Activated T-cell treated with anti-CD3 and anti-CD28 coated beads for 1 hour (primary cell): ENCODE measurements around the gene TLK1.
"Not testable (repeated sequence)": the region's sequence is repeated elsewhere in the genome, so short reads cannot be mapped to it uniquely, and the experiment has no call there.

ENCODE experiments used
- DNase-seq: peaks from one replicate; pipeline ENCODE4 v3.0.0-alpha.2; 2020; ENCODE audit warnings: low read depth

Gene TLK1

DNA sequence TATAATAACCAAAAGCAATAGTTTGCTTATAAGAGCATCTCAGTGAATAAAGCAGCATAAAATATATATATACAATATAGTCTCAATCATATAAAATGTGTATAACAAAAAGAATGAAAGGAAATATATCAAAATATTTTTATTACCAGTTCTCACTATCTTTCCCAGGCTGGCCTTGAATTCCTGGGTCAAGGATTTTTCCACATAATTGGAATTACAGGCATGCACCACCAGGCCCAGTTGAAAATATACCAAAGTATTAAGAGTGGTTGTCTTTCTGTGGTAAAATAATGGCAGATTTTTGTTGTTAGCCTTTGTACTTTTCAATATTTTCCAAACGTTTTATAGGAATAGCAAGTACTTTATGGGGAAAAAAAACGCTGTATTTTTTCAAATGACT lies 8.6 kb upstream of the TLK1 start:
- DNase-seq = no peak

DNA sequence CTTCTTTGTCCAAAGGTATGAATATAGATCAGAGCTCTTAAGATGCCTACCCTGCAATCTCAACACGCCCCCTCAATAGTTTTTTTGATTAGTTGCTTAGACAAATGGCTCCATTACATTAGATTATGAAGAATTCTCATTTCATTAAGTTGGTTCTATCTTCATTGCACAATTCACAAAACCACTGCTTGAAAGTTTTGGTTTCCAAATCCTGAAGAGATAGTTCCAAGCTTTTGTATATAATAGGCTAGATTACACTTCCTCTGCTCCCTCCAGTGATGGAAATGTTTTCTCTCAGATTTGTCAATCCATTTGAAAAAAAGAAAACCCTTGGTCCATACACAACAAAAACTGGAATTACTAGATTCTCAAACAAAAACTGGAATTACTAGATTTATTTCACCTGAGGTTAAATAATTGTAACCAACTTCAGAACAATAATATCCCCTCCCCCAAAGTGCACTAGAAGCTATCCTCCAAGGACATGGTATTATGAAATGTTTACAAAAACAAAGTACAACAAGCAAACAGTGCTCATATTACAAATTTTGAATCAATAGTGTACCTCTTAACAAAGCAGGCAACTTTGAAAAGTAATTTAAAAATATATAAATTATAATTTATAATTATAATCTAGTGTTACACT lies 6.8 kb upstream of the TLK1 start:
- DNase-seq = no peak

DNA sequence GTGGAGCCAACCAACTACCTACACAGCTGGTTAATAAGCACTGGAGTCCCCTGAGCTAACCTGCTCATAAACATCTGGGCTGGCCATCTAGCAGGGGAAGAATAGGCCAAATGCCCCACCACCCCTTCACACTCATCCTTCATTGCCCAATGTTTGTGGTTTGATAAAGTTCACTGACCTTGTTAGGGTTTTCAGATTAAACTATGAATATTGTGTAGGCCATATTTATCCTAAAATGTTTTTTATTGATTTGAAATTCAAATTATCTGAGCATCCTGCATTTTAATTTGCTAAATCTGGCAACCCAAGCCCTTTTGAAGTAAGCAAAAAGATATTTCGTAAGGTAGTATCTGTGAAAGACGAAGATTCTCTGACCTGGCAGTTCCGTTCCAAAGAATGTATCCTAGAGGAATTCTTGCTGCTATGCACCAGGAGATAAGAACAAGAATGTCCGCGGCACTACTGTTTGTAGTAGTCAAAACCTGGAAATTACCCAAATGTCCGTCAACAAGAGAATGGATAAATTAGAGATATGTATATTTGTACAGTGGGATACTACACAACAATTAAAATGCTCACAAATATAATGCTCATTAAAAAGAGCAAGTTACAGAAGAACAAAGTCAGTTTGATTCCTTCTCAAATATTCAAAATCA lies 5.8 kb upstream of the TLK1 start:
- no peak for DNase-seq

DNA sequence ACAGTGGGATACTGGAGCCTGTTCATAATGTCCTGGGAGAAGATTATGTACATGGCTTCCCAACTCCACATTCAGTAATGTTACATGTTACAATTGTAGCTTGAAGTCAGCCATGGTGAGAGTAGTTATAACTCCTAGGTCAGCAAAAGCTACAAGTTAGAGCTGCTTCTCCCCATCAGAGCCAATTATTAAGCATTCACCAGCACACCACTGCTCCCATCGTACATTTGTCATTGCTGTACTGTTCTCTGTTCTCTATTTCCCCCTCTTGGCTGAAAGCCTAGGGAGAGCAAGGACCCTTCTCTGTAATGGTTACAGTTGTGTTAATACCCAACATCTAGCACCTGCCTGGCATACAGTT lies 5.3 kb upstream of the TLK1 start:
- no peak for DNase-seq

DNA sequence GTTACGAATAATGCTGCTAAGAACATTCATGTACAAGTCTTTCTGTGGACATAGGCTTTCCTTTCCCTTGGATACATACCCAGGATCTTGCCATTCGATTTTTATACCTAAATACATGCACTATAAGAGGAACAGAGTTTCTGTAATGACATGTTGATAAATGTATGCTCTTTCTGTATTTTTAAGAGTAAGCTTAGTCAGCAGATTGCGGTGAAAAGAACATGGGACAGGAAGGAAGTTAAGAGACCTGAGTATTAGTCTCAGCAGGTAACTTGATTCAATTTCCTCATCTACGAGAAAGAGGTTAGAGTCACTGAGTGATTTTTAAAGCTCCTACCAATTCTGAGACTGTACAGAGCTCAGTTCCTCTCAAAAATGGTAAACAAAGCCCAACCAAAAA lies 2.6 kb upstream of the TLK1 start:
- DNase-seq = no peak

DNA sequence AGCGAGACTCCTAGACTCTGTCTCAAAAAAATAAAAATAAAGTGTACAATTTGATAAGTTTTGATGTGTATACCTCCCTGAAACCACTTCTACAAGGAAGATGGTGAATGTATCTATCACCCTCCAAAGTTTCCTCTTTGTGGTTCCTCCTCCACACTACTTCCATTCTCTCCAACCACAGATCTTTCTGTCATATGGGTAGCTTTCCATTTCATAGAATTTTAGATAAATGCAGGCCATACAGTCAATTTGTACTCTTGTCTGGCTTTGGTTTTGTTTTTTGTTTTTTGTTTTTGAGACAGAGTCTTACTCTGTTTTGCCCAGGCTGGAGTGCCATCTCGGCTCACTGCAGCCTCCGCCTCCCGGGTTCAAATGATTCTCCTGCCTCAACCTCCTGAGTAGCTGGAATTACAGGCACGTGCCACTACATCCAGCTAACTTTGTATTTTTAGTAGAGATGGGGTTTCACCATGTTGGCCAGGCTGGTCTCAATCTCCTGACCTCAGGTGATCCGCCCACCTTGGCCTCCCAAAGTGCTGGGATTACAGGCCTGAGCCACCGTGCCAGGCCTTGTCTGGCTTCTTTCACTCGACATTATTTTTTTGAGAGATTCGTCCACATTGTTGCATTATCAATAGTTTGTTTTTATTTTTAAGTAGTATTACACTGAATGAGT lies 2.0 kb upstream of the TLK1 start:
- DNase-seq = not testable (repeated sequence)

DNA sequence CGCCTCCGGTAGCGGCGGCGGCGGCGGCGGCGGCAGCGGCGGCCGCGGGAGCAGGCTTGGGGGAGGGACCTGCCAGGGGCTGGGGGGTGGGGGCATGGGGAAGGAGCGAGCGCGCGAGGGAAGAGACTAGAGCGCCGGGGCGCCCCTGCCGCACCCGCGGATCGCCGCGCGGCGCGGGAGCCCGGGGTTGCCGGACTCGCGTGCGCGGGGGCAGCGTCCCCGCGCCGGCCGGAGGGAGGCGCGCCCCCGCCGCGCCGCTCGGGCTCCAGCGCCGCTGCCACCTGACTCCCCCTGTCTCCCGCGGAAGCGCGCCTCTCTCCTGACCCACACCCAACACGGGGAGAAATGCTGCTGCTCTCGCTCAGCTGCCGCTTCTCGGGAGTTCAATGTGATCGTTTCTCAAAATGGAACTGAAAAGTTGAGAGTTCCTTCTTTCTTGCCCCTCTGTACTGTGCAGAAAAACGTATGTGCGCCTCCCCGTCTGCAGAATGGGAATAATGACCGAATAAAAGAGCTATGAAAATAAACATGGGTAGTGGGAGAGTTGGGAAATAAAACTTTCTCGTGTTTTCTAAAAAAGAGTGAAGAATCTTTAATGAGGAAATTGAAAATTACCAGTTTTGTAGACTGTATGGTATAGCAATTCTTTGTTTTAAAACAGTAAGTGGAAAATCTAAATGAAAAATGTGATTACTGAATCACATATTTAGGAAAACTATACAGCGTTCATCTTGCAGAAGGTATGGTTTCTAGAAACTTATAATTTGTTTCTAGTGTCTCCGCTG lies 455 bp upstream of the TLK1 start:
- peak; percentile 39 for DNase-seq

DNA sequence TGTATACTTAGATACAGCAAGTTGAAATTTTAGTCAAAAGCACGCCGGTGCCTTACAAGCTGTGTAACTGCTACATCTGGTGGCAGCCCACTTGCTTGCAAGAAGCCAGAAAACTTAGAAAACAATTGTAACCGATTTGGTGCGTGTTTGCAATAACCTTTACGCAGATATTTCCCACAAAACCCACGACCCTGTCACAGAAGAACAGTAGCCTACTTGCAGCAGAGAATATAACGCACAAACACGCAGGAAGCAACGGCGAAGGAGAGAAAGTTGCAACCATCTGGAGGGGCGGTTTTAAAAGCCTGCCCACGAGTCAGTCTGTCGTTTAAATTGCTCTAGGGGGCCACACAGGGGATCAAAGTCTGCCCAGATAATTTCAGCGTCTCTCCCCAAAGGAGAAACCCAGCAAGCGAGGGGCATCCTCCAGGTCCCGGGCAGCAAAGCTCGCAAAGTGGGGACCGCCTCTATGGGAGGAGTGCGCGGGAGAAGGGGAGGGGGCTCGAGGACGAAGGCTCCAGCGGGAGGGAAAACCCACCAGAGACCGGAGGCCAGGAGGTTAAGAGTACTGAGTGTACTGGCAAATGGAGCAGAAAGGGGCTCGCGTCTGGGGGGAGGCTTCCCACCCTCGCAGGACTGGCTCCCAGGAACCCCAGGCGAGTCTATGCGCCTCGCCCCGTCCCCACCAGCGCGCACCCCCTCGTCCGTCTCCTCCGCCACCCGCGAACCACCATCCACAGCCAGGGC lies 1.1 kb downstream of the TLK1 start:
- DNase-seq = peak; percentile 25

DNA sequence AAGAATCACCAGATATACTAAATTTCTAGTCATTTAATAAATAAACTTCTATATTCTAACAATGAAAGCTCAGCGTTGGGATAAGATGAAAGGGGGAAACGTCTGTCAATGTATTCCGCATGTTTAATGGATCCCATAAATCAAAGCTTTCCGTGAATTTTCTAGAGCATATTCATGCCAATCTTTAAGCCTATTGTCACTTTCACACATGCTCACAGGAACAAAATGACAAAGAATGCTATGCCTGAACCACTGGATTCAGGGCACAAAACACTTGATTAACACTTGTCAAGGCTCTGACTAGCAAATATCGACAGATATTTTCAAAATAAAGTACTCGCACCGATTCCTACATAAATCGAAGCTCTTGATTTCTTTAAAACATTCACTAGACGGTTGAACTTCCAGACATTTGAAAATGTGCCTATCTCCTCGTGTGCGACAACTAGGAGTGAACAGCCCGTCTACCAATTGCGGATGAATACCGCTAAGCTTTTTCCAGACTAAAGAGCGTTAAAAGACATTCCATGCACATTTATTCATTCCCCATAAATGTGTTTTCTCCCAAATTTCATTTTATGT lies 1.8 kb downstream of the TLK1 start:
- no peak for DNase-seq

DNA sequence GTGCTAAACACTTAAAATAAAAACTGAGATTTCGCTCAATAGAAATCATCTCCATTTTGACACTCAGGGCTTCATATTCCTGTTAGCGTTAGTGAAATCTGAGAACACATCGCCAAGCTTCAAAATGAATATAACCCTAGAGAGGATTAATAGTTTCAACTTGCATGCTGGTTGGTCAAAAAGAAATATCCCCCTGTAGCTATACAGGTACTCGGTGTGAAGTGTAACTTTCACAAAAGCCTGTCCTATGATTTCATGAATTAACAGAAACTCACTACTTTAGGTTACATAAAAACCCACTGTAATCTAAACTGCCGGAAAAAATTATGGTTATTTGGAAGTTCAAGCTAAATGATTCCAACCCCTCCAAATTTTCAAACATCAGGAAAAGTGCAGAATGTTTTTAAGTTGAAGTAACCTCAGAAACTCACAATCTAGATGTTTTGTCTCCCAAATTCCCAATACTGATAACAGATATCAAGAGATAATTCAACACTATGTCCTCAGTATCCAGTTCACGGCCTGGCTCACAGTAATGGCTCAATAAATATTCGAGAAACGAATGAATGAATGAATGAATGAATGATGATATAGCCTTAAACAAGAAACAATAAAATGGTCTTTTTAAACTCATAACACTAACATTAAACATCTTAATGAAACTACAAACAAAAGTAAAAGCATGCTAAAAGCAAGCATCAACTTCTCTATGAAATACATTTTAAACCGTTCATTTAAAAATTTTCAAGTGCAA lies 2.5 kb downstream of the TLK1 start:
- DNase-seq = no peak

DNA sequence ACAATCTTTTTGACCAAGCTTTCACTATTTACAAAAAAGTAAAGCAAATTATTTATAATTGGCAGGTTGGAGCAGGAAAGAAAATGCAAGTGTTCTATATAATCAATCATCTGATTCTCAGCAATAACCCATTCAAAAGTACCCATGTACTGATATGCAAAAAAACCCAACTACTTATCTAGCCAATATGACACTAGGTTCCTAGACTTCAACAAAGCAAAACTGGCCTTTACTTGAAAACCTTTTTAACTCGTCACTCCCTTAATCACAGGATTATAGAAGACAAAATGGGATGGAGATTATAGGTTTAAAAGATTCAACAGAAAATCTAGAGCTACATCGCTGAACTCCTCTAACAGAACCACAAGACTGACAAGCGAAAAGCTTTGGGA lies 3.6 kb downstream of the TLK1 start:
- DNase-seq = no peak

DNA sequence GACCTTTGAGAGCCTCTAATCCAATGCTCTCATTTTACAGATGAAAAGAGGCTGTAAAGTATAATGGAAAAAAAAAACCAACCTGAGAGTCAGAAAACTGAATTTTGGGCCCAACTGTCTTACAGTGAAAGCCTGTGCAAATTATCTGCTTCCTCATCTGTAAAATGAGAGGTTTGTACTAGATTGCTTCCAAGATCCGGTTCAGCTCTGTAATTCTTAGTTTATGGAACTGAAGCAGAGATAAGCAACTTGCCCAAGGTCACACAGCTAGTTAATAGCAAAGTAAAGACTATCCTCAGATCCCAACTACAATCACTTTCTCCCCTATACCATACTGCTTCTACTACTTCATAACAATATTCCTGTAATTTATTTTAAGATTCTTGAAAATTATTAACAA lies 6.3 kb downstream of the TLK1 start:
- DNase-seq = no peak

DNA sequence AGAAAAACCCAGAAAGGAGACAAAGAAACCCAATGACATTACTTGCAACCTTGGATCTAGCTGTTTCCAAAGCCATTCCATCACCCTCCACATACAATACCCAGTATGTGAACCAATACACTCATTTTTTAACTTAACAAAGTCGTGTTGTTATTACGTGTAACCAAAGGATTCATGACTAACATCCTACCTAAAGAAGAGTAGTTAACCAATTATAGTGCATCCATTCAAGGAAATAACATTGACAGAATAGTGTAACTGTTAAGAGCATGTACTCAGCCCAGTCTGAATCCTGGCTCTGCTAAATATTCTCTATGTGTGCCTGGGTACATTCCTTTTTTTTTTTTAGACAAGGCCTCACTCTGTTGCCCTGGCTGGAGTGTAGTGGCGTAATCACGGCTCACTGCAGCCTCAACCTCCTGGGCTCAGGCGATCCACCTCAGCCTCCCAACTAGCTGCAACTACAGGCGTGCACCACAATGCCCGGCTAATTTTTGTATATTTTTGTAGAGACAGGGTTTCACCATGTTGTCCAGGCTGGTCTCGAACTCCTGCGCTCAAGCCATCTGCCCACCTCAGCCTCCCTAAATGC lies 9.9 kb downstream of the TLK1 start:
- DNase-seq = no peak

DNA sequence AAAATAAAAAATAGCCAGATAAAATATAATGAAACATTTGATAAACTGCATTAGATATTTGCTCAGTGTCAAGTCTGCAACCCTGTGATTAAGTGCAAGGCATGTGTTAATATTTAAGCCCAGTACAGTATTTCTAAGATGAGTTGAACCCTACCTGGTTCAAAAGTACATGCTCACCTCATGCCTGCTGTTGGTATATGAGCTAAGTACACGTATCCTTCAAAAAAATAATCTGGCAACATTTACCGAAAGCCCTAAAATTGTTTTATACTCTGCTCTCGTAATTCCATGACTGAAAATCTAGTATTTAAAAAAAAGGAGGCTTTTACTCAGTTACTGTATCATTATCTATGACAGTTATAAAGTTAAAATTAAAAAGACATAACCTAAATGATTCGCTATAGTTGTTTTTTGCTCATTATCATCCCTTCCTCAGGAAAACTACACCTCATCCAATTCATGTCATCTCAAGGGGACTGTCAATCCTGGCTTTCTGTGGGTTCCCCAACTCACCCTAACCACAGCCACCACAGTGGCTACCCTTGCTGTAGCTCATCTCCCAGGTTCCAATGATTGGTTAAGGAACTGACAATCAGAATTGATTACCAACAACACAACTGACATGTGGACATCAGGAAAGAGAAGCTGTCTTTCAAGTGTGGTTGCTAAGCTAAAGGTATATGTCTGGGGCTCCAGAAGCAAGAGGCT lies 10.6 kb downstream of the TLK1 start:
- DNase-seq = no peak

DNA sequence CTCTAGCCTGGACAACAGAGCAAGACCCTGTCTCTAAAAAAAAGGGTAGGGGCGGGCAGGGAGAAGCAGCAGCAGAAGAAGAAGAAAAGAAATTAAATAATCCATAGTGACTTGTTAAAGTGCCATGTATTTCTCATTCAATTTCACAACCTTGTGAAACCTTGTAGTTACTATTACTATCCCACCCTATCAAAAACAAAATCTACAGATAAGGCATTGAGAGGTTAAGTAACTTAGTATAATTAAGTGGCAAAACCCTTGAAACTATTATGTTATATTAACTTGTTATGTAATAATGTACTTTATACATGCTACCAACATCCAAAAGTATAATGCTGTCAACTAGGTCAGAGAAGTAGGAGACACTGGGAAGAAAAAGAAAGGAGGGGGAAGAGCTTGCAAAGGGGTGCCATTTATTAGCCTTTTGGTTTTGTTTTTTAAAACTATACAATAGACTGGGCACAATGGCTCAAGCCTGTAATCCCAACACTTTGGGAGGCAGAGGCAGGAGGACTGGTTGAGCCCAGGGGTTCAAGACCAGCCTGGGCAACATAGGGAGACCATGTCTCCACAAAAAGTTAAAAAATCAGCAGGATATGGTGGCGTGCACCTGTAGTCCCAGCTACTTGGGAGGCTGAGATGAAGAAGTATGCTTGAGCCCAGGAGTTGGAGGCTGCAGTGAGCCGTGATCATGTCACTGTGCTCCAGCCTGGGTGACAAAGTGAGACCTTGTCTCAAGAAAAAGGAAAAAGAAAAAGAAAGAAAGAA lies 11.3 kb downstream of the TLK1 start:
- no peak for DNase-seq

DNA sequence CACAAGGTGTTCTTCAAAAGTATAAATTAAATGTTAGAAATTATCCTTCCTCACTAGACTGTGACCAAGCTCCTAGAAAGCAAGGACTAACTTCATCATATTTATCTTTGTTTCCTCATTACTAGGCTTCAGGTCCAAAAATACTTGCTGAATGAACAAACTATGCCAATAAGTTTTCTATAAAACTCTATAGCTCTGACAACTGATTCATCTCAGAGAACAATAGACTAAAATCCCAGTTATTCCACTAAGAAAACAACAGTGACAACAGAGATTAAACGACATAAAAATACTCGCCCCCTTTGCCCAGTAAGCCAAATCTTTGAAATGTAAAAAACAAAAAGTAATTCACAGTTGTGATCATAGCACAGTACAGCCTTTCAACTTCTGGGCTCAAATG lies 13.6 kb downstream of the TLK1 start:
- no peak for DNase-seq

DNA sequence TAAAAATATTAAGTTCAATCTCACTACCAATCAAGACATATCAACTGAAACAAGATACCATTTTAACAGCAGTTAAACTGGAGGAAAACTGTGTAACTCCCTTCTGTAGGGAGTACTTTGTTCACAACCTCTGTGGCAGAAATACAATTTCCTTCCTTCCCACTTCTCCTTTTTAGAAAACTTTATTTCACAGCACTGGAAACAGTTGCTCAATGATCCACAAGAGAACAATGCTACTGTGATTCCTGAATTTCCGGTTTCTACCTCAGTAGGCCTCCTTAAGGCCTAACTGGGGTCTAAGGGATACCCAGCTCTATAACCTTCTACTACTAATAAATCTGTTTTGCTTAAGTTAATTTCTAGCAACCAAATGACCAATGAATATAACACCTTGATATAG lies 14.1 kb downstream of the TLK1 start:
- no peak for DNase-seq

DNA sequence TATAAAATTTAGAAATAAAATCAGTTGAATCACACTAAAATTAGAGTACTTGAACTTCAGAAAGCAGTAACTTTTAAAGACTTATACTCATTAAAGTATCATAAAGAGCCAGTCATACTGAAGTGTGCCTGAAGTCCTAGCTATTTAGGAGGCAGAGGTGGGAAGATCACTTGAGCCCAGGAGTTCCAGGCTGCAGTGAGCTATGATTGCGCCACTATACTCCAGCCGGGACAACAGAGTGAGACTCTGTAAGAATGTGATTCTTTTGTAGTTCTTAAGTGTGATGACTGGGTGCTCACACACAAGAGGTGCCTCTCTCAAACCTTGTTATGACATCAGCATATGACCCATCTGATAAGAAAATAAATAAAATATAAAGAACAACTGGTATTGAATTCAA lies 14.6 kb downstream of the TLK1 start:
- no peak for DNase-seq

DNA sequence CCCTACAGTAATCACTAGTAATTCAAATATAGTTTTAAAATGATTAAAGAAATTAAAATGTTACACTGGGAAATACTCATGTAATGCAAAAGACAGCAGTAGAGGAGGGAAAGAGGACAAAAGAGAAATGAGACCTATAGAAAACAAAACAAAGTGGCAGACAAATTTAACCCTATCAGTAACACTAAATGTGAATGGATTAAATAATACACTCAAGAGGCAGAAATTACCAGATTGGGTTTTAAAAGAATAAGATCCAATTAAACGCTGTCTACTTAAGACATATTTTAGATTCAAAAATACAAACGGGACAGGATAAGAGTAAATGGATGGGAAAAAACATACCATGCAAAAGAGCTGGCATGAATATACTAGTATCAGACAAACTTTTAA lies 17.0 kb downstream of the TLK1 start:
- no peak for DNase-seq
